HG02840 (cell line): Measurements from ENCODE around the gene TP53AIP1.
"Not testable (repeated sequence)": the region's sequence is repeated elsewhere in the genome, so short reads cannot be mapped to it uniquely, and the experiment has no call there.

Source experiments
- ATAC-seq: cut with Tn5 transposase; IDR thresholded peaks from one replicate; pipeline ENCODE4 v1.9.1; 2021; ENCODE audit warnings: mild to moderate bottlenecking, moderate library complexity, moderate number of reproducible peaks; ENCODE audit not compliant: unreplicated experiment, low FRiP score

TP53AIP1 gene

GRCh38 chr11:128926437-128927107, 16.1 kb downstream of the TP53AIP1 start:
- no peak for ATAC-seq

GRCh38 chr11:128926000-128926399, 16.7 kb downstream of the TP53AIP1 start:
- no peak for ATAC-seq

DNA sequence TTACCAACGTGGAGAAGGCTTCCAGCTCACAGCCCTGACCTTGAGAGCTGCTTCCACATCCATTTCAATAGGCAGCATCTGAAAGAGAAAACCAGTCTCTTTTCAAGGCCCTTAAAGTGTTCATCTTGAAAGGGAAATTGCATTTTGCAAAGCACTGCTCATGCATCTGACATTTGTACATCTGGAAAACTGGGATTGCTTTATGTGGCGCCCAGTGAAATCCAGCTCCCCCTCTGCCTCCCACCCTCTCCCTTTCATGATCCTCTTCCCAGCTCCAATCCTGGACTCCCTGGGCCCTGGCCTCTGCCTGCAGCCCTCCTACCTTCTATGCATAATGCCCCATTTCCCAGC, 17.4 kb downstream of the TP53AIP1 start:
- ATAC-seq, result no peak

- no peak for ATAC-seq
Observed at GRCh38 chr11:128924510-128925249, 18.0 kb downstream of the TP53AIP1 start.

DNA sequence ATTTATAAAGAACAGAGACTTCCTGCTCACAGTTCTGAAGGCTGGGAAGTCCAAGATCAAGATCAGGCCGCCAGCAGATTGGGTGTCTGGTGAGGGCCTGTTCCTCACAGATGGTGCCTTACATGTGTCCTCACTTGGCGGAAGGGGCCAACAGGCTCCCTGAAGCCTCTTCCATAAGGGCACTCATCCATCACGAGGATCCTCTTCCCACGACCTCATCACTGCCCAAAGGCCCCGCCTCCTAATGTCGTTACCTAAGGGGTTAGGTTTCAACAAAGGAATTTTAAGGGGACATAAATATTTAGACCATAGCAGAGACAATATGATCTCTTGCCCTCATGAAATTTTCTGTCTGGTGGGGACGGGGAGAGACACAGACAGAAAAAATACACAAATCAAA, 18.6 kb downstream of the TP53AIP1 start:
- ATAC-seq, result no peak

DNA sequence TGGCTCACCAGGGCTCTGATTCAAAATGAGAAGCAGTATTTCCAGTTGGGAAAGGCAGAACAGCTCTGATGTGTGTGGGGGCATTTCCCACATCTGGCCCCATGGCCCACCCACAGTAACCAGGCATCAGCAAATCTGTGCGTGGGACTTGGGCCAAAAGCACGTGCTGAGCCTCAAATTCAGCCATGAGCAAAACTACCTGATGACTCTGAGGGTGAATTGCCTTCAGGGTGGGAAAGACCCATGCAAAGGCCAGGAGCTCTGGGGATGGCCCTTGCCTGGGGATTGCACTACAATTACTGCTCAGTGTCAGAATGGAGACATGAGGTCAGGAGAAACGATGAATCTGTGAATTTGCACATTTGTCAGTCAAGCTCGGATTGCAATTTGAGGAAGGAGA, 20.9 kb downstream of the TP53AIP1 start:
- no peak for ATAC-seq

DNA sequence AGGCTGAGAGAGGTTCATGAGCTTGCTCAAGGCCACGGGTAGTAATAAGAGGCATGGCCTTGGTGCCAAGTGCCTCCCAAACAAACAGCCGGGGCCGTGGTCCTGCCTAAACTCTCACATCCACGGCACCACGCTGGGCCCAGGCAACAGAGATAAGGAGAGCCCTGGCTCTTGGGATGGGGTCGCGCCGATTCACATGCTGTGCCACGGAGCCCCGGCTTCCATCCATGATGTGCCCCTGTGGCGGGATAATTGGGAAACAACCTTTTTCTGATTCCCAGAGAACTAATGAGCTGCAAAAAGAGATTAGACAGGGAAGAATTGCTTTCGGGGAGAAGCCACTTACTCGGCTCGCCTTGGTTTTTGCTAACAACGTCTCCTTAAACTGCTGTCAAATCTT, 22.0 kb downstream of the TP53AIP1 start:
- no peak for ATAC-seq

DNA sequence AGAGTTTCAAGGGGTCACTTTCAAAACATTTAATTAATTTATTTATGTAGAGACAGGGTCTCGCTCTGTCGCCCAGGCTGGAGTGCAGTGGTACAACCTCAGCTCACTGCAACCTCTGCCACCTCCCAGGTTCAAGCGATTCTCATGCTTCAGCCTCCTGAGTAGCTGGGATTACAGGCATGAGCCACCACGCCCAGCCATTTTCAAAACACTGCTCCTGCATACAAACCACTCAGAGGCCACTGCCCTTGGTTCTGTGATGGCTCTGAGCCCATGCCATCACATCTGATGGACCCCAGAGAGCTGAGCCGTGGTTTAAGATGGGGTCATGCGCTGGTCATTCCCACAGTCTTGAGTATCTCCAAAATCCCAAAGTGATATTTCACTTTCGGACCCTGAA, 23.0 kb downstream of the TP53AIP1 start:
- not testable (repeated sequence) for ATAC-seq

DNA sequence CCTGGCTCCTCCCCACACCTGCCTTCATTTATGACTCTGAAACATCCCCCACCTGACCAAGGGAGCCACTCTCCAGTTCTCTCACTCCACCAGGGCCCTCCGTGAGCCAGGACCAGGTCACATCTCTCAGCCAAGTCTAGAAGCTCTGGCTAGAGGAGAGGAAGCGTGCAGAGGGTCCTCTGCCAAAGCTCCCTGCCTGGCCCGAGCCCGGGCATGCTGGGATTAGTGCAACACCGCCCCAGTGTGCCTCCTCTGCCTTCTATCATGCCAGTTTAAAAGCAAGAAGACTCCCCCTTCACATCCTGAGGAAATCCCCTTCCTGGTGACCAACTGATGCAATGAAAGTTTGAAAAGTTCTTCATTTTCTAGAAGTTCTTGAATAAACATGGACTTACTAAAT, 23.5 kb downstream of the TP53AIP1 start:
- ATAC-seq, result no peak

DNA sequence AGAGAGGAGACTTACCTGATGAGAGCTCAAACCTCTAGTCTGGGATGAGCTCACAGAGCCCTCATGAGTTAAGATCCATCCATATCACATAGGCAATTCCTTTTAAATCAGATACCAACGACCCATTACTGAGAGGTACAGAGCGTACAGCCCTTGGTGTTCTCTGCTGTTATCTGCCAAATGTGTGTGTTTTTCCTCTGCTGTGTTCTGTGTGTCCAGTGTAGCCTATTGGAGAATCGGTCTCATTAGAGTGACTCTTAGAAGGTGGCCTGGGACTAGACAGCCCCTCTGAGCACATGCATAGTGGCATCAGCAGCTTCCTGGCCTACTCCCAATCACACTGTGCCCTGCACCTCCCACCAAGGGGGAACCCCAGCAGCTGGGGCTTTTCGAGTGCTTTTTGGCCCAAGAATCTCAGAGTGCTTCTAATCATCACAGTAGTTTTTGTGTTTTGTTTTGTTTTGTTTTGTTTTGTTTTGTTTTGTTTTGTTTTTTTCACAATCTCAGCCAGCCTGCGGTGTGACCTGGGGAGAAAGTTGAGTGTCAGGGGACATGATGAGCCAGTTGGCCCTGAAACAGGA, 25.4 kb downstream of the TP53AIP1 start:
- no peak for ATAC-seq

- no peak for ATAC-seq
Observed at GRCh38 chr11:128916681-128917080, 26.0 kb downstream of the TP53AIP1 start.

DNA sequence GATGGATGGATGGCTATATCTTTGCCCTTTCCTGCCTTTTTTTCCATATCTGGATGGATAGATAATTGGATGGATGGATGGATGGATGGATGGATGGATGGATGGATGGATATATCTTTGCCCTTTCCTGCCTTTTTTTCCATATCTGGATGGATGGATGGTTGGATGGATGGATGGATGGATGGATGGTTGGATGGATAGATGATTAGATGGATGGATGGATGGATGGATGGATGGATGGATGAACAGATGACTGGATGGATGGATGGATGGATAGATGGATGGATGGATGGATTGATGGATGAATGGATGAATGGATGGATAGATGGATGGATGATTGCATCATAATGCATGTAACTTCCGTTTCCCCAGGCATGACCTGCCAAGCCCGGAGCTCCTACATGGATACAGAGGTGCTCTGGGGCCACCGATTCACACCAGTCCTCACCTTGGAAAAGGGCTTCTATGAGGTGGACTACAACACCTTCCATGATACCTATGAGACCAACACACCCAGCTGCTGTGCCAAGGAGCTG, 26.6 kb downstream of the TP53AIP1 start:
- no peak for ATAC-seq

DNA sequence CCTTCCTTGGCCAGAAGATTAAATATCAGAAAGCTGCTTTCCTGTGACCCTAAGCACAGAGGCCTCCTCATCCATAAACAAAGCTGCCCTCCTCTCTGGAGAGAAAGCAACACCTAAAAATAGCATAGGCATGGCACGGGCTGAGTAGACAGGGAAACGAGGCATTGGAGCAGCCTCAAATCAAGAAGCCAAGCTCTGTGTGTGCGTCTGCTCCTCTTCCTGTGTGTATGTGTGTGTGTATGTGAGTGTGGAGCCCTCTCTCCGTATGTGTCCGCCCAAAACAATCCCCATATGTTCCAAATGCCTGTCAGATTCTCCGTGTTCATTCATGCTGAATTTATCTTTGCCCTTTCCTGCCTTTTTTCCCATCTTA, 27.5 kb downstream of the TP53AIP1 start:
- ATAC-seq, result no peak

GRCh38 chr11:128914216-128915148, 28.2 kb downstream of the TP53AIP1 start:
- no peak for ATAC-seq

- no peak for ATAC-seq
Observed at GRCh38 chr11:128913806-128914205, 28.9 kb downstream of the TP53AIP1 start.

GRCh38 chr11:128911701-128912100, 31.0 kb downstream of the TP53AIP1 start:
- ATAC-seq, result no peak

- ATAC-seq, result no peak
Observed at GRCh38 chr11:128911239-128911638, 31.4 kb downstream of the TP53AIP1 start.

- ATAC-seq, result no peak
Observed at GRCh38 chr11:128910576-128910975, 32.1 kb downstream of the TP53AIP1 start.

DNA sequence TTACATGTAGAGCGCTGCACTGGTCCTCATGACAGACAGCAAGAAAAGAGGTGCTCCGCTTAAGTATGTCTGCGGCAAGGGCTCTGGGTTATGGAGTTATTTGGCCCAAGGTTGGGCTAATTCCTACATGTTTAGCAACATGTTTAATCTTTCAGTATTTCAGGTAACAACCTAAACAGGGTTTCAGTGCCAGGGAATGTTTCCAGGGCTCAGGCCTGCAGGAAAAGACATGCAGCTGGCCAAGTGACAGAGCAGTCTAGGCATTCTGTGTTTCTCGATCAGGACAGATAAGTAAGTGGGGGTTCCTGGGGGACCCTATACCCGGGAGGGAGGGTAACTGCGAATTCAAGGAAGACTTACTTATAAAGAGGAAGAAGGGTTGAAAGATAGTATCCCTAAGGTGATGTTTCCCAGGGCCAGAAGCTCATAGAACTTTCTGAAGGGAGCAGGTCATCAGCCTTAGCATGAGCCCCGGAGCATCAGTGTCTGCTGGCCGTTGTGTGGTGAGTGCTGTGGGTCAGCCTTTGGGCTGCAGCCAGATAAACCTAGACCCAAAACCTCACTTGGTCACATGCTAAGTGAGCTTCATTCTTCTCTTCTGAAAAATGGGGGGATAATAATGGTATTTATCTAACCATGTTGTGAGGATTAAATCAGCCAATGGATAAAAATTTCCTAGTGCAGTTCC, 33.1 kb downstream of the TP53AIP1 start:
- ATAC-seq, result no peak
